HepG2 (cell line): ENCODE data around the gene ASPM. TPM values are rescaled to one million over a fixed set of nuclear protein-coding genes. Genes with fewer than 3 reads are reported as not detected.

ENCODE experiments used
- CHCHD3 ChIP-seq: sonication (generic); formaldehyde crosslinking; IDR thresholded peaks from 2 replicates; pipeline ENCODE4 v1.8.0; 2022; ENCODE audit warnings: mild to moderate bottlenecking, missing genetic modification reagents, moderate library complexity
- CSRNP2 ChIP-seq: sonication (generic); formaldehyde crosslinking; conservative IDR thresholded peaks from 2 replicates; pipeline ENCODE4 v1.8.0; 2022; ENCODE audit warnings: low read depth, missing genetic modification reagents
- ERF ChIP-seq: IDR thresholded peaks from 2 replicates; pipeline ENCODE4 v1.6.1; 2018; ENCODE audit warnings: missing biosample characterization, missing genetic modification reagents
- HDAC1 ChIP-seq: sonication (generic); formaldehyde crosslinking; IDR thresholded peaks from 2 replicates; pipeline ENCODE4 v1.5.1; 2020; ENCODE audit warnings: mild to moderate bottlenecking, missing genetic modification reagents
- ISL2 ChIP-seq: sonication (generic); formaldehyde crosslinking; IDR thresholded peaks from 2 replicates; pipeline ENCODE4 v1.5.0; 2020; ENCODE audit warnings: missing genetic modification reagents
- MAFF ChIP-seq: IDR thresholded peaks from 2 replicates; pipeline ENCODE4 v1.6.1; 2011; ENCODE audit warnings: low read depth, low read length, improper control_type of control experiment
- MBNL3 ChIP-seq: fragments of 250-450 bp; sonication (Bioruptor Pico); conservative IDR thresholded peaks from 2 replicates; pipeline ENCODE4 v1.8.0; 2022; ENCODE audit warnings: mild to moderate bottlenecking, inconsistent platforms
- MLLT10 ChIP-seq: sonication (generic); formaldehyde crosslinking; IDR thresholded peaks from 2 replicates; pipeline ENCODE4 v1.4.0; 2020; ENCODE audit warnings: missing genetic modification reagents
- NFKB2 ChIP-seq: sonication (generic); formaldehyde crosslinking; IDR thresholded peaks from 2 replicates; pipeline ENCODE4 v1.4.0; 2020; ENCODE audit warnings: missing genetic modification reagents, borderline replicate concordance
- POLR2AphosphoS5 ChIP-seq: IDR thresholded peaks from 2 replicates; pipeline ENCODE4 v1.6.1; 2012; ENCODE audit warnings: low read depth, low read length
- SNAPC2 ChIP-seq: sonication (generic); formaldehyde crosslinking; IDR thresholded peaks from 2 replicates; pipeline ENCODE4 v1.8.1; 2022; ENCODE audit warnings: mild to moderate bottlenecking, missing genetic modification reagents
- SP2 ChIP-seq: sonication (generic); formaldehyde crosslinking; IDR thresholded peaks from 2 replicates; pipeline ENCODE4 v1.5.1; 2020; ENCODE audit warnings: mild to moderate bottlenecking, missing genetic modification reagents
- SP4 ChIP-seq: sonication (generic); formaldehyde crosslinking; IDR thresholded peaks from 2 replicates; pipeline ENCODE4 v1.8.1; 2023; ENCODE audit warnings: mild to moderate bottlenecking, missing genetic modification reagents
- TGIF2 ChIP-seq: IDR thresholded peaks from 2 replicates; pipeline ENCODE4 v1.6.1; 2016; ENCODE audit warnings: control low read depth, missing compliant biosample characterization
- ZFP82 ChIP-seq: sonication (generic); formaldehyde crosslinking; IDR thresholded peaks from 2 replicates; pipeline ENCODE4 v1.5.1; 2020; ENCODE audit warnings: mild to moderate bottlenecking, missing genetic modification reagents, borderline replicate concordance
- ZNF292 ChIP-seq: sonication (generic); formaldehyde crosslinking; IDR thresholded peaks from 2 replicates; pipeline ENCODE4 v1.8.1; 2022; ENCODE audit warnings: mild to moderate bottlenecking, low read depth, missing genetic modification reagents, borderline replicate concordance
- ZNF317 ChIP-seq: sonication (generic); formaldehyde crosslinking; IDR thresholded peaks from 2 replicates; pipeline ENCODE4 v1.5.0; 2020; ENCODE audit warnings: mild to moderate bottlenecking, missing genetic modification reagents
- ZNF724P ChIP-seq: sonication (generic); formaldehyde crosslinking; IDR thresholded peaks from 2 replicates; pipeline ENCODE4 v1.8.0; 2022; ENCODE audit warnings: missing genetic modification reagents, borderline replicate concordance
- ZNF850 ChIP-seq: sonication (generic); formaldehyde crosslinking; conservative IDR thresholded peaks from 2 replicates; pipeline ENCODE4 v1.9.0; 2021; ENCODE audit warnings: mild to moderate bottlenecking, missing genetic modification reagents
- polyA plus RNA-seq, 8 experiments: library from polyadenylated mRNA; depleted of rRNA in 3 of 8; stranded (reverse) in 7 of 8; unstranded in 1 of 8; fragments of >200 nt; fragmentation: Illumina TruSeq in 4 of 8; extraction: Trizol in 4 of 8; gene quantifications; 2 replicates each; pipeline versions ENCODE4 v1.2.1 to v1.2.3, GENCODE V29; 2011 to 2016; ENCODE audit warnings: low read depth in 4 of 8, missing spikeins in 1 of 8, mixed read lengths in 1 of 8; ENCODE audit not compliant: insufficient read depth in 1 of 8
- total RNA-seq, 5 experiments: library from RNA; depleted of rRNA; stranded (reverse); fragments of >200 nt; fragmentation: Illumina TruSeq; extraction: Trizol; gene quantifications; 2 replicates each; pipeline ENCODE4 v1.2.3, GENCODE V29; 2016; ENCODE audit warnings: low read depth in 1 of 5
- TF ChIP-seq, protein P1 (sequence below): sonication (generic); formaldehyde crosslinking; IDR thresholded peaks from 2 replicates; pipeline ENCODE4 v1.5.0; 2020; ENCODE audit warnings: mild to moderate bottlenecking, missing genetic modification reagents, borderline replicate concordance
- TF ChIP-seq, protein P2 (sequence below), 2 experiments: sonication (generic) in 1 of 2; formaldehyde crosslinking in 1 of 2; IDR thresholded peaks; 2 replicates each; pipeline versions ENCODE4 v1.4.0 to v1.6.1; 2018 to 2020; ENCODE audit warnings: missing genetic modification reagents in 2 of 2, borderline replicate concordance in 1 of 2, low read depth in 1 of 2, mild to moderate bottlenecking in 1 of 2, missing biosample characterization in 1 of 2

Gene ASPM
- total and polyA plus RNA-seq, 2 of the 13 experiments (the other 11 are each of a cell fraction or from before 2014, with no cell fraction given), result 7.7 to 29.1 TPM

- TF ChIP-seq, protein P1, sequence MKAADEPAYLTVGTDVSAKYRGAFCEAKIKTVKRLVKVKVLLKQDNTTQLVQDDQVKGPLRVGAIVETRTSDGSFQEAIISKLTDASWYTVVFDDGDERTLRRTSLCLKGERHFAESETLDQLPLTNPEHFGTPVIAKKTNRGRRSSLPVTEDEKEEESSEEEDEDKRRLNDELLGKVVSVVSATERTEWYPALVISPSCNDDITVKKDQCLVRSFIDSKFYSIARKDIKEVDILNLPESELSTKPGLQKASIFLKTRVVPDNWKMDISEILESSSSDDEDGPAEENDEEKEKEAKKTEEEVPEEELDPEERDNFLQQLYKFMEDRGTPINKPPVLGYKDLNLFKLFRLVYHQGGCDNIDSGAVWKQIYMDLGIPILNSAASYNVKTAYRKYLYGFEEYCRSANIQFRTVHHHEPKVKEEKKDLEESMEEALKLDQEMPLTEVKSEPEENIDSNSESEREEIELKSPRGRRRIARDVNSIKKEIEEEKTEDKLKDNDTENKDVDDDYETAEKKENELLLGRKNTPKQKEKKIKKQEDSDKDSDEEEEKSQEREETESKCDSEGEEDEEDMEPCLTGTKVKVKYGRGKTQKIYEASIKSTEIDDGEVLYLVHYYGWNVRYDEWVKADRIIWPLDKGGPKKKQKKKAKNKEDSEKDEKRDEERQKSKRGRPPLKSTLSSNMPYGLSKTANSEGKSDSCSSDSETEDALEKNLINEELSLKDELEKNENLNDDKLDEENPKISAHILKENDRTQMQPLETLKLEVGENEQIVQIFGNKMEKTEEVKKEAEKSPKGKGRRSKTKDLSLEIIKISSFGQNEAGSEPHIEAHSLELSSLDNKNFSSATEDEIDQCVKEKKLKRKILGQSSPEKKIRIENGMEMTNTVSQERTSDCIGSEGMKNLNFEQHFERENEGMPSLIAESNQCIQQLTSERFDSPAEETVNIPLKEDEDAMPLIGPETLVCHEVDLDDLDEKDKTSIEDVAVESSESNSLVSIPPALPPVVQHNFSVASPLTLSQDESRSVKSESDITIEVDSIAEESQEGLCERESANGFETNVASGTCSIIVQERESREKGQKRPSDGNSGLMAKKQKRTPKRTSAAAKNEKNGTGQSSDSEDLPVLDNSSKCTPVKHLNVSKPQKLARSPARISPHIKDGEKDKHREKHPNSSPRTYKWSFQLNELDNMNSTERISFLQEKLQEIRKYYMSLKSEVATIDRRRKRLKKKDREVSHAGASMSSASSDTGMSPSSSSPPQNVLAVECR (CRISPR knock-in tag), result peak; percentile 97
- TF ChIP-seq TGIF2 (CRISPR knock-in tag), result no peak; the same call in 1 of the 2 replicates
- TF ChIP-seq ZNF724P, result peak; percentile 87; the same call in 1 of the 2 replicates
- 0 out of 2 replicates have a peak, but pooled peaks have one; percentile 46 for TF ChIP-seq MLLT10 (CRISPR knock-in tag)
- no peak for TF ChIP-seq CHCHD3 (CRISPR knock-in tag)
- TF ChIP-seq SP2, result peak; percentile 90
- TF ChIP-seq CSRNP2 (CRISPR knock-in tag), result peak; percentile 86; the same call in 1 of the 2 replicates
- TF ChIP-seq NFKB2 (CRISPR knock-in tag), result peak; percentile 35; the same call in 1 of the 2 replicates
- peak; percentile 70 for TF ChIP-seq POLR2AphosphoS5
- TF ChIP-seq MBNL3, result no peak
- no peak for TF ChIP-seq ZNF850 (CRISPR knock-in tag)
- peak; percentile 78; the same call in 1 of the 2 replicates for TF ChIP-seq SNAPC2 (CRISPR knock-in tag)
- TF ChIP-seq ERF (CRISPR knock-in tag), result 0 out of 2 replicates have a peak, but pooled peaks have one; percentile 30
- TF ChIP-seq, protein P2, sequence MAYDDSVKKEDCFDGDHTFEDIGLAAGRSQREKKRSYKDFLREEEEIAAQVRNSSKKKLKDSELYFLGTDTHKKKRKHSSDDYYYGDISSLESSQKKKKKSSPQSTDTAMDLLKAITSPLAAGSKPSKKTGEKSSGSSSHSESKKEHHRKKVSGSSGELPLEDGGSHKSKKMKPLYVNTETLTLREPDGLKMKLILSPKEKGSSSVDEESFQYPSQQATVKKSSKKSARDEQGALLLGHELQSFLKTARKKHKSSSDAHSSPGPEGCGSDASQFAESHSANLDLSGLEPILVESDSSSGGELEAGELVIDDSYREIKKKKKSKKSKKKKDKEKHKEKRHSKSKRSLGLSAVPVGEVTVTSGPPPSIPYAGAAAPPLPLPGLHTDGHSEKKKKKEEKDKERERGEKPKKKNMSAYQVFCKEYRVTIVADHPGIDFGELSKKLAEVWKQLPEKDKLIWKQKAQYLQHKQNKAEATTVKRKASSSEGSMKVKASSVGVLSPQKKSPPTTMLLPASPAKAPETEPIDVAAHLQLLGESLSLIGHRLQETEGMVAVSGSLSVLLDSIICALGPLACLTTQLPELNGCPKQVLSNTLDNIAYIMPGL (CRISPR knock-in tag; IDR thresholded peaks at IDR 0.05; ENCODE audit: borderline replicate concordance in 1 of 2, low read depth in 1 of 2), result 0 out of 4 replicates have a peak, but pooled peaks of 1 of the 2 experiments have one; percentile 36
- TF ChIP-seq ZNF292 (CRISPR knock-in tag), result no peak
- peak; percentile 35; the same call in 1 of the 2 replicates for TF ChIP-seq ISL2 (CRISPR knock-in tag)
- TF ChIP-seq SP4, result peak; percentile 73; the same call in 1 of the 2 replicates
- peak; percentile 79 for TF ChIP-seq HDAC1
- no peak for TF ChIP-seq ZFP82 (CRISPR knock-in tag)
- TF ChIP-seq ZNF317 (CRISPR knock-in tag), result no peak
- TF ChIP-seq MAFF, result peak; percentile 71; the same call in 1 of the 2 replicates
Measured at GRCh38 chr1:197146101-197147095, at the start of gene ASPM (continued).
